Stomach (tissue), 9 donors: ENCODE results near the gene ZNF652. TPM values are rescaled to one million over a fixed set of nuclear protein-coding genes. Genes with fewer than 3 reads are reported as not detected.
"Not testable (repeated sequence)": the region's sequence is repeated elsewhere in the genome, so short reads cannot be mapped to it uniquely, and the experiment has no call there.

Source experiments
- DNase-seq, 2 donors: peaks; one replicate each; pipeline versions ENCODE4 v3.0.0 to v3.0.0-alpha.2; 2013 to 2019
- H3K27ac ChIP-seq, 5 donors: fragments of 200-600 bp in 4 of 5; sonication (generic) in 4 of 5; one replicate each; pipeline ENCODE4 v1.5.1; 2013 to 2019; ENCODE audit warnings: mild to moderate bottlenecking in 1 of 5, moderate library complexity in 1 of 5
- H3K27me3 ChIP-seq, 3 donors: fragments of 200-600 bp; sonication (generic); one replicate each; pipeline ENCODE4 v1.5.1; 2017 to 2019; ENCODE audit warnings: mixed run types in 1 of 3
- H3K36me3 ChIP-seq, 4 donors: fragments of 200-600 bp; sonication (generic); 1 replicate in 3 of 4; 2 replicates in 1 of 4; pipeline ENCODE4 v1.5.1; 2016 to 2019
- H3K4me1 ChIP-seq, 4 donors: fragments of 200-600 bp; sonication (generic); one replicate each; pipeline ENCODE4 v1.5.1; 2016 to 2019
- H3K4me3 ChIP-seq, 4 donors: fragments of 200-600 bp; sonication (generic) in 3 of 4; one replicate each; pipeline ENCODE4 v1.5.1; 2016 to 2019; ENCODE audit warnings: mild to moderate bottlenecking in 1 of 4
- H3K9me3 ChIP-seq, 4 donors: fragments of 200-600 bp; sonication (generic); one replicate each; pipeline ENCODE4 v1.5.1; 2016 to 2019
- CTCF ChIP-seq, 7 experiments: fragments of 450-650 bp in 4 of 7; fragments of 200-600 bp in 3 of 7; sonication (generic) in 3 of 7; IDR thresholded peaks; one replicate each; pipeline ENCODE4 v1.5.1; 2016 to 2019; ENCODE audit warnings: antibody characterized with exemption in 7 of 7, control low read depth in 2 of 7, mild to moderate bottlenecking in 1 of 7
- EP300 ChIP-seq: sonication (generic); formaldehyde crosslinking; IDR thresholded peaks from one replicate; pipeline ENCODE4 v1.6.1; 2017; ENCODE audit warnings: antibody characterized with exemption
- POLR2A ChIP-seq, 4 donors: fragments of 450-650 bp; IDR thresholded peaks; one replicate each; pipeline ENCODE4 v1.6.1; 2016; ENCODE audit warnings: antibody characterized with exemption in 4 of 4, control low read depth in 2 of 4, mild to moderate bottlenecking in 1 of 4, moderate library complexity in 1 of 4
- POLR2AphosphoS5 ChIP-seq, 3 donors: sonication (generic); formaldehyde crosslinking; IDR thresholded peaks; one replicate each; pipeline ENCODE4 v1.6.1; 2016; ENCODE audit warnings: antibody characterized with exemption in 3 of 3
- WGBS, 5 donors: extraction: QIAGEN DNeasy Blood & Tissue Kit in 3 of 5; methylation state at CpG; one replicate each; pipeline versions ENCODE4 v1.1.5 to v1.1.7; 2013 to 2018; 5-methylcytosine and 5-hydroxymethylcytosine counted together
- intact Hi-C: fragments of 100-400 bp; cut with DNase I; formaldehyde crosslinking; loops from one replicate; pipeline ENCODE4 v1.15.1; 2023; ENCODE audit warnings: low total_unique reads
- polyA plus RNA-seq, 3 donors: library from polyadenylated mRNA; stranded (reverse); fragments of 200-250 nt; gene quantifications; one replicate each; pipeline ENCODE4 v1.2.3, GENCODE V29; 2013
- total RNA-seq, 5 donors: library from RNA; depleted of rRNA; stranded (reverse); fragments of >200 nt; gene quantifications; one replicate each; pipeline versions ENCODE4 v1.1.0 to v1.2.3, GENCODE V29; 2014 to 2016
- donor health status: healthy with polysubstance abuse.
- donor health status: Bipolar disorder and iron deficiency.
- donor health status: healthy.

The ZNF652 gene
- total and polyA plus RNA-seq, 8 donors, result 16.4 to 89.3 (median 32.6) TPM

GRCh38 chr17:49278076-49278475, 84.0 kb downstream of the ZNF652 start:
- no peak for TF ChIP-seq EP300
- TF ChIP-seq POLR2A (IDR thresholded peaks at IDR 0.05), result no peak
- TF ChIP-seq CTCF (IDR thresholded peaks at IDR 0.05), result no peak
- no peak for TF ChIP-seq POLR2AphosphoS5 (IDR thresholded peaks at IDR 0.05)
- no peaks in the 10 kb centered on the region for H3K4me1 ChIP-seq
- no peaks in the 10 kb centered on the region for H3K36me3 ChIP-seq
- H3K9me3 ChIP-seq, result no peaks in the 10 kb centered on the region
- intact Hi-C loops, result no loop called here
- no peak for DNase-seq
- WGBS, 5 donors, result 22 to 48% (median 26%) methylated on average over 2 to 3 of the region's 3 CpGs
- H3K27ac ChIP-seq, result no peak overlapping the region
- H3K4me3 ChIP-seq, result no peak overlapping the region
- no peaks in the 10 kb centered on the region for H3K27me3 ChIP-seq

GRCh38 chr17:49277638-49278037, 84.4 kb downstream of the ZNF652 start:
- no peaks in the 10 kb centered on the region for H3K9me3 ChIP-seq
- H3K27ac ChIP-seq, result no peak overlapping the region
- no peaks in the 10 kb centered on the region for H3K4me1 ChIP-seq
- TF ChIP-seq CTCF (IDR thresholded peaks at IDR 0.05) (no peak), EP300 (no peak), POLR2A (IDR thresholded peaks at IDR 0.05) (no peak), POLR2AphosphoS5 (IDR thresholded peaks at IDR 0.05) (no peak)
- H3K4me3 ChIP-seq, result no peak overlapping the region
- DNase-seq, result no peak
- H3K27me3 ChIP-seq, result no peaks in the 10 kb centered on the region
- WGBS, 5 donors, result 82 to 95% (median 92%) methylated on average over 13 of the region's 13 CpGs
- no peaks in the 10 kb centered on the region for H3K36me3 ChIP-seq
- intact Hi-C loops, result no loop called here

- H3K27me3 ChIP-seq, H3K27ac ChIP-seq, intact Hi-C loops, DNase-seq, H3K9me3 ChIP-seq, H3K4me3 ChIP-seq, H3K36me3 ChIP-seq, H3K4me1 ChIP-seq: not testable (repeated sequence)
- 90 to 96% (median 94%) methylated on average over 10 to 12 of the region's 12 CpGs for WGBS, 5 donors
Measured at GRCh38 chr17:49275981-49276380, 86.1 kb downstream of the ZNF652 start.

GRCh38 chr17:49269356-49269755, 92.7 kb downstream of the ZNF652 start:
- 72 to 92% (median 79%) methylated on average over 5 of the region's 5 CpGs for WGBS, 5 donors
- TF ChIP-seq CTCF (IDR thresholded peaks at IDR 0.05), result no peak
- TF ChIP-seq POLR2AphosphoS5 (IDR thresholded peaks at IDR 0.05), result no peak
- no peak for TF ChIP-seq POLR2A (IDR thresholded peaks at IDR 0.05)
- TF ChIP-seq EP300, result no peak
- intact Hi-C loops, result no loop called here
- H3K27ac ChIP-seq, result no peak overlapping the region
- H3K4me3 ChIP-seq, result no peak overlapping the region
- DNase-seq, result no peak
- H3K27me3 ChIP-seq, result no peaks in the 10 kb centered on the region
- no peaks in the 10 kb centered on the region for H3K36me3 ChIP-seq
- no peaks in the 10 kb centered on the region for H3K9me3 ChIP-seq
- no peaks in the 10 kb centered on the region for H3K4me1 ChIP-seq

GRCh38 chr17:49267912-49268311, 94.1 kb downstream of the ZNF652 start:
- Histone ChIP-seq H3K27me3 (peaks cover 0 to 3% (median 0%) of the 10 kb centered on the region in 3 donors), H3K9me3 (no peaks in the 10 kb centered on the region), H3K36me3 (no peaks in the 10 kb centered on the region), H3K27ac (no peak overlapping the region), H3K4me1 (no peaks in the 10 kb centered on the region), H3K4me3 (no peak overlapping the region)
- 71 to 85% (median 80%) methylated on average over 3 of the region's 3 CpGs for WGBS, 5 donors
- DNase-seq, result no peak
- intact Hi-C loops, result no loop called here
- no peak for TF ChIP-seq EP300
- no peak for TF ChIP-seq CTCF (IDR thresholded peaks at IDR 0.05)
- no peak for TF ChIP-seq POLR2AphosphoS5 (IDR thresholded peaks at IDR 0.05)
